NCI-H1436 treated with DMSO at 0.1 percent for 48 hours (cell line): ENCODE data around the gene MTX1.
"Not testable (repeated sequence)": the region's sequence is repeated elsewhere in the genome, so short reads cannot be mapped to it uniquely, and the experiment has no call there.

Experiments used
- DNase-seq: peaks from one replicate; lab custom pipeline; 2025; lab: John Stamatoyannopoulos, UW

MTX1 gene

GRCh38 chr1:155207806-155208540, 522 bp upstream of the MTX1 start, which contains the start of gene THBS3:
Gene THBS3 (minus strand): TSS chr1:155207897. CDS start chr1:155207876, 21 bp downstream.
- DNase-seq = no peak

GRCh38 chr1:155209312-155209721, 822 bp downstream of the MTX1 start:
- DNase-seq = no peak

- DNase-seq = no peak
Observed at GRCh38 chr1:155210314-155211104, 2.0 kb downstream of the MTX1 start.

GRCh38 chr1:155211381-155212050, 3.0 kb downstream of the MTX1 start:
- not testable (repeated sequence) for DNase-seq

GRCh38 chr1:155212051-155212440, 3.6 kb downstream of the MTX1 start:
- DNase-seq = not testable (repeated sequence)

GRCh38 chr1:155214702-155215101, 6.2 kb downstream of the MTX1 start:
- not testable (repeated sequence) for DNase-seq

GRCh38 chr1:155218854-155219591, 10.5 kb downstream of the MTX1 start:
- no peak for DNase-seq

GRCh38 chr1:155219592-155220031, 11.1 kb downstream of the MTX1 start:
- no peak for DNase-seq

- DNase-seq = not testable (repeated sequence)
Observed at GRCh38 chr1:155220211-155220965, 11.9 kb downstream of the MTX1 start.

- no peak for DNase-seq
Observed at GRCh38 chr1:155223047-155223446, 14.6 kb downstream of the MTX1 start.

- DNase-seq = not testable (repeated sequence)
Observed at GRCh38 chr1:155225404-155225759, 16.9 kb downstream of the MTX1 start.

- DNase-seq = peak; percentile 55
Observed at GRCh38 chr1:155226188-155226909, 17.9 kb downstream of the MTX1 start.

- no peak for DNase-seq
Observed at GRCh38 chr1:155226910-155227260, 18.4 kb downstream of the MTX1 start.

- peak; percentile 97 for DNase-seq
Observed at GRCh38 chr1:155227261-155228095, 19.0 kb downstream of the MTX1 start.

- no peak for DNase-seq
Observed at GRCh38 chr1:155228096-155228427, 19.6 kb downstream of the MTX1 start.

GRCh38 chr1:155231302-155231701, 22.8 kb downstream of the MTX1 start:
- DNase-seq = not testable (repeated sequence)

- DNase-seq = not testable (repeated sequence)
Observed at GRCh38 chr1:155232001-155232978, 23.8 kb downstream of the MTX1 start.

- not testable (repeated sequence) for DNase-seq
Observed at GRCh38 chr1:155233502-155233901, 25.0 kb downstream of the MTX1 start.
